Smooth muscle cell of trachea (primary cell): ENCODE results near the gene COX10. TPM values are rescaled to one million over a fixed set of nuclear protein-coding genes. Genes with fewer than 3 reads are reported as not detected.

Experiments used
- total RNA-seq: library from RNA; depleted of rRNA; stranded (reverse); fragments of >200 nt; gene quantifications from 2 replicates; pipeline ENCODE4 v1.2.1, GENCODE V29; 2014

Gene COX10
- 14.4 and 18.2 TPM in 2 replicates for total RNA-seq

GRCh38 chr17:14069251-14070021, at the start of gene COX10:
TSS of gene COX10 (plus strand) at chr17:14069504. CDS start at chr17:14069606, 102 bp downstream.

GRCh38 chr17:14236762-14237161, 167.5 kb downstream of the COX10 start, which contains the start of gene CDRT15:
TSS of gene CDRT15 (minus strand) at chr17:14236862. CDS start at chr17:14236833, 29 bp downstream.

Other genes with a start within 250 kb of the COX10 start
- gene CDRT15, start 167.4 kb downstream of the COX10 start, total RNA-seq: not detected in 2 replicates
- gene HS3ST3B1, start 231.6 kb downstream of the COX10 start, total RNA-seq: 11.5 and 15.9 TPM in 2 replicates